CD4-positive, alpha-beta T cell treated with Interleukin-17A for 1 hour (primary cell): ENCODE results near the gene CENPV.
"Not testable (repeated sequence)": the region's sequence is repeated elsewhere in the genome, so short reads cannot be mapped to it uniquely, and the experiment has no call there.

Source experiments
- DNase-seq: peaks from one replicate; pipeline ENCODE4 v3.0.0-alpha.2; 2020

The CENPV gene

GRCh38 chr17:16353317-16354174 lies at the start of gene CENPV:
TSS of gene CENPV (minus strand) at chr17:16353469. CDS start at chr17:16353436, 33 bp downstream.
- DNase-seq = peak; percentile 72

GRCh38 chr17:16398270-16399267 lies 45.3 kb upstream of the CENPV start:
- DNase-seq = no peak

GRCh38 chr17:16396693-16397092 lies 43.4 kb upstream of the CENPV start:
- not testable (repeated sequence) for DNase-seq

- not testable (repeated sequence) for DNase-seq
Measured at GRCh38 chr17:16395887-16396286, 42.6 kb upstream of the CENPV start.

GRCh38 chr17:16392491-16392890 lies 39.2 kb upstream of the CENPV start:
- not testable (repeated sequence) for DNase-seq

GRCh38 chr17:16391451-16391850 lies 38.2 kb upstream of the CENPV start:
- no peak for DNase-seq

GRCh38 chr17:16386126-16386507 lies 32.8 kb upstream of the CENPV start:
- not testable (repeated sequence) for DNase-seq

- DNase-seq = peak; percentile 6
Measured at GRCh38 chr17:16384557-16384956, 31.3 kb upstream of the CENPV start.

GRCh38 chr17:16383772-16384287 lies 30.6 kb upstream of the CENPV start:
- peak; percentile 10 for DNase-seq

- DNase-seq = peak; percentile 21
Measured at GRCh38 chr17:16383216-16383615, 29.9 kb upstream of the CENPV start.

- no peak for DNase-seq
Measured at GRCh38 chr17:16381496-16381820, 28.2 kb upstream of the CENPV start.

- DNase-seq = peak; percentile 98
Measured at GRCh38 chr17:16380640-16381495, 27.6 kb upstream of the CENPV start, which contains the start of gene UBB. TSS of gene UBB (plus strand) at chr17:16381091. CDS start at chr17:16381908, 817 bp downstream.

GRCh38 chr17:16379654-16380053 lies 26.4 kb upstream of the CENPV start:
- DNase-seq = no peak

GRCh38 chr17:16378636-16379282 lies 25.5 kb upstream of the CENPV start:
- DNase-seq = no peak

- no peak for DNase-seq
Measured at GRCh38 chr17:16377941-16378341, 24.7 kb upstream of the CENPV start.

- DNase-seq = no peak
Measured at GRCh38 chr17:16374146-16374938, 21.1 kb upstream of the CENPV start.

- no peak for DNase-seq
Measured at GRCh38 chr17:16371742-16372141, 18.5 kb upstream of the CENPV start.

GRCh38 chr17:16364625-16365024 lies 11.4 kb upstream of the CENPV start:
- no peak for DNase-seq

- DNase-seq = peak; percentile 82
Measured at GRCh38 chr17:16363749-16364536, 10.7 kb upstream of the CENPV start.

GRCh38 chr17:16361874-16362273 lies 8.6 kb upstream of the CENPV start:
- DNase-seq = no peak
